CD4-positive, alpha-beta T cell treated with Interferon gamma for 1 hour (primary cell): ENCODE data around the gene AP2A2.

Experiments
- DNase-seq: peaks from one replicate; pipeline ENCODE4 v3.0.0-alpha.2; 2020

Gene AP2A2

DNA sequence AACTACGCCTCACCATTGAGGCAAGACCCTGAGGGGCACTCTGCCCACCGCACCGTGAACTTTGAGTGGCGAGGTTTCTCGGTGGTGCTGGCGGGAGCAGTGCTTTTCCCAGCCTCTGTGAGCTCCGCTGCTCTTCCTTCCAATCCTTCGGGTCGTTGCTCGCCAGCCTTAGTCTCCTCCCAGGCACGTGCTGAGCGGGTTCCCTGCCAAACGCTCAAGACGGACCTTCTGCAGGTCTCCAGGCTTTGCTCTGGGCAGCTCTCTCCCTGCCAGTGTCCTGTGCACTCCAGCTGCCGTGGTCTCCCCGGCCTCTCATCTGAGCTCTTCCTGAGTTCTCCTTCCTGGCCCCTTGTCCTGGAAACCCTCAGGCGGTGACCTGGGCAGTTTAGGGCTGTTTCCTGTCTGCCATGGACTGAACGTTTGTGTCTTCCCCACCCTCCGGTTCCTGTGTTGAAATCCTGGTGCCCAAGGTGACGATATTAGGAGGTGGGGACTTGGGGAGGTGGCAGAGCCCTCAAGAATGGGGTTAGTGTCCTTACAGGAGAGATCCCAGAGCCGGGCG is 122.0 kb downstream of the AP2A2 start:
- no peak for DNase-seq

DNA sequence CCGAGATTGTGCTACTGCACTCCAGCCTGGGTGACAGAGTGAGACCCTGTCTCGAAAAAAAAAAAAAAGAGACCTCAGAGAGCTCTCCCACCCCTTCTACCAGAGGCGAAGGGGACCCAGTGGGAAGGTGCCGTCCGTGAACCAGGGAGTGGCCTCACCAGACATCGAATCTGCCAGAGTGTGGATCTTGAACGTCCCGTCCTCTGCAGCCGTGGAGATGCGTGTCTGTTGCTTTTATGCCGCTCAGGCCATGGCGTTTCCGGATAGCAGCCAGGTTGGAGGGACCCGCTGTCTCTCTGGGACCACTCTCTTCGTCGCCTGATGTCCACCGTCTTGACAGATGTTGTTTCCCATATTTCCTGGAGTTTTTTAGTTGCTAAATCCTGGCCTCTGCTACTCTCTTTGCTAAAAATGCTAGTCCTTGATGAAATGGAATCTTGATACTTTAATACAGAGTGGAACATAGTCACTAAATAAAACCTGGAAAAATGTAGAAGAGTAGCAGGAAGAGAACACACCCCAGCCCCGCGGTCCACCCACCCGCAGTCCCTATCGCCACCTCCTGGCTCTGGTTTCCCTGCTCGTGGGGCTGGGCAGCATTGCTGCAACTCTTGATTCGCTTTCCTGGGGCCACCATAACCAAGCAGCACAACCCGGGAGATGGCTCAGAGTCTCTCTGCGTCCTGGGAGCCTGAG is 122.9 kb downstream of the AP2A2 start:
- DNase-seq, result no peak

DNA sequence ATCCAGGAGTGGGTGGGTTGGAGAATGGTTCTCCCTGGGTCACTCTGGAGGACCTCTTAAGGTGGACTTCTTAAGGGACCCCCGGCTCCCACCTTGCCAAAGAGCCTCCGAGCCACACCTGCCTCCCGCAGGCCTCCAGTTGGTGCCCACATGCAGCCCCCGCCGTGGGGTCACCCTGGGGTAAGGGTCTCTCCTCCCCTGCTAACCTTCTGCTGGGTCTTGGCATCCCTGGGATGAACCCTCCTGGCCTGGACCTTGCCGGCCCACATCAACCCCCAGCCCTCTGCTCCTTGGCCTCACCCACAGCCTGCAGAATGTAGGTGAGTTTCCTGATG is 123.4 kb downstream of the AP2A2 start:
- no peak for DNase-seq

DNA sequence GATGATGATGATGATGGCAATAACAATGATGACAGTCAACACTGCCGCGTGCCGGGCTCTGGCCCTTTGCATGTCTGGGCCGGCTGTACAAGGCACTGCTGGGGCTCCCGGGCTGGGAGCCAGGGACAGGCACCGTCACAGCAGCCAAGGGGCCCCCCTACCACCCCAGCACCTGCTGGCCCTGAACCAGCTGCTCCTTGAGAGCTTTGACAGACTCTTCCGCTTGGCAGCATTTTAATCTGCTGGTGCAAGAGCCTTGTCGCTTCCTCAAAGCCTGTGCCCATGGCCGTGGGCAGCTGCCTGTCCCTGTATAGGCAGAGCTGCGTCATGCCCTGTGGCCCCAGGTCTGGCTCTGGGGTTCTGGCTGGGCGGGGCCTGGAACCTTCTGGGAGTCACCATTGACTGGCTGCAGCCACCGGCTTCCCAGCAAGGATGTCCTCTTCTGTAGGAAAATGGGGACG is 123.8 kb downstream of the AP2A2 start:
- DNase-seq, result no peak

DNA sequence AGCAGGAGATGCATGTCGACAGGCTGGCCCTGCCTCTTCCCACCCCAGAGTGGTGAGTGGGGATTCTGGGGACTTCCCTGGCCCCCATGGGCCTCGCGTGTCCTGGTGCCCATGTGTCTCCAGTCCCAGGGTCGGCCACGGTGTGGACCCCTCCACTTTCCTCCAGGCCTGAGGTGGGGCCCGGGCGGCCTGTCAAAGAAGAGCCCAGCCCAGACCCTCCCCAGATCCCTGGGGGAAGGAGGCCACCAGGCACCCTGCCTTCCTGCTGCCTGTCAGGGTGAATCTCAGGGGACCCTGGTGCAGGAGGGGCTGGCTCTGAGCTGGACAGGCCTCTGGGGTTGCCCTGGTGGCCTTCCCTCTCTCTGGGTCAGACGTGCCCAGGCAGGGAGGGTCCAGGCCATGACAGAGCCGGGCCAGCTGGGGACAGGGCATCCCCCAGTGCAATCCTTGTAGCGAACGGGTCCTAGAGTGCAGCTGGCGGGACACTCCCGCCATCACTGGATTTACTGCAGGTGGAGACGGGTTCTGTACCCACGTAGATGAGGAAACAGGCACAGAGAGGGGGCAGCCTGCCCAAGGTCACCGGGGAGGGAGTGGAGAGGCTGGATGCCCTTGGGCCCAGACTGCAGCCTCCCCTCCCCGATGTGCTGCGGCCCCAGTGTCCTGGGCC is 124.4 kb downstream of the AP2A2 start:
- no peak for DNase-seq

DNA sequence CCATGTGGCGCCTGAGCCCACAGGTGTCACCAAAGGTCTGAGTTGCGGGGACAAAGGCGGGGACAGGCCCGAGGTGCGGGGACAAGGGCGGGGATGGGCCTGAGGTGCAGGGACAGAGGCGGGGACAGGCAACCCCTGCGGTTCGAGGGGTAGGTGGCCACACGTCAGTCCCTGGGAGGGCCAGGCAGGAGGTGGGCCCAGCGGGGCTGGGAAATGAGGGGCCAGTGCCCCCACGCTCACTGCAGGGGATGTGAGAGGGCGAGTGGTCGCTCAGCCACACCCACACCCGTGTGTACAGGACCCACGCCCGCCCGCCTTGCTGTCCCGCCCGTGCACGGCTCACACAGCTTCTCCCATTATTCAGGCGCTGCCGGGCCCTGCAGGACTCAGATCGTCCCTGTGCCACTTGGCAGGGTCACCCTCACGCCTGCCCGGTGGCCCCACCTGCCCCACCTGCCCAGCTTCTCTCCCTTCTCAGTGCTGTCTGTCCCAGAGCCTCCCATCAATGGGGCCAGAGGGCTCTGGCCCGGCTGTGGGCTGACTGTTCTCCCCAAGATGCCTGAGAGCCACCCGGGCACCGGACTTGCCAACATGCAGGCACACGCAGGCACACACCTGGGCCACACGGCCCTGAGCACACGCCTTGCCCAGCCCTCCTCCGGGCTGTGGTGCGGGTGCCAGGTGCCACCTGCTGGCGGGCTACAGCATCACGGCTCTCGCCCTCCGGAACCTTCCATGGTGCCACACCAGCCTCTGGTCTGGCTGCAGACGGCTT is 125.1 kb downstream of the AP2A2 start:
- DNase-seq, result peak; percentile 68

DNA sequence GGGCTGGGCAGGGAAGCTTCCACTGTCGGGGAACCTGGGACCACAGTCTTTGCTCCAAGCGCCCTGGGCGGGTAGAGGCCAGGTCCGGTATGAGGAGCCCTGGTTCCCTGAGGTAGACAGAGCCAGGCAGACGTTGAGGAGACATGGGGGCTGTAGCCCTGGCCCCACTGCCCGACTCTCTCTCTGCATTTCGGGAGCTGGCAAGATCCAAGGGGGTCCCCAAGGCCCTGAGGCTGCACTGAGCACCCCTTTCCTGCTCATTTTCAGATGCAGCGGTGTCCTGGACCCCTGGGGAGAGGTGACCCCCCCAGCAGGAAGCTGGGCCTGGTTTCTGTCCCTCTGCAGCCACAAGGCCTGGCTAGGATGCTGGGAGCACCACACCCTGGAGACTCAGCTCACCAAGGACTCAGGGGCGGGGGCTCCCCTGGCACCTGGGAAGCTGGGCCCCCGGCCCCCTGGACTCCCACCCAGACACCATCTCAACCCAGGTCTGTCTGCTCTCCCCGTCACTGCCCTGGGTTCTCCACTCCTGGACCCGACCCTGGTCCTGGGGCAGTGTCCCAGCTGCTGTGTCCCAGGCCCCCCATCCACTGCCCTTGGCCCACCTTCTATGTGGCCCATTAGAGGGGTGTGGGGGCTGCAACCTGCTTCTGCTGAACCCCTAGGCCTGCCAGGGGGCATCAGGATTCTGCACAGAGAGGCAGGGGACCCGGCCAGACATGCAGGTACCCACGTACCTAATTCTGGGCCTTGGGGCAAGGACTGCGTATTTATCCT is 125.9 kb downstream of the AP2A2 start:
- no peak for DNase-seq

DNA sequence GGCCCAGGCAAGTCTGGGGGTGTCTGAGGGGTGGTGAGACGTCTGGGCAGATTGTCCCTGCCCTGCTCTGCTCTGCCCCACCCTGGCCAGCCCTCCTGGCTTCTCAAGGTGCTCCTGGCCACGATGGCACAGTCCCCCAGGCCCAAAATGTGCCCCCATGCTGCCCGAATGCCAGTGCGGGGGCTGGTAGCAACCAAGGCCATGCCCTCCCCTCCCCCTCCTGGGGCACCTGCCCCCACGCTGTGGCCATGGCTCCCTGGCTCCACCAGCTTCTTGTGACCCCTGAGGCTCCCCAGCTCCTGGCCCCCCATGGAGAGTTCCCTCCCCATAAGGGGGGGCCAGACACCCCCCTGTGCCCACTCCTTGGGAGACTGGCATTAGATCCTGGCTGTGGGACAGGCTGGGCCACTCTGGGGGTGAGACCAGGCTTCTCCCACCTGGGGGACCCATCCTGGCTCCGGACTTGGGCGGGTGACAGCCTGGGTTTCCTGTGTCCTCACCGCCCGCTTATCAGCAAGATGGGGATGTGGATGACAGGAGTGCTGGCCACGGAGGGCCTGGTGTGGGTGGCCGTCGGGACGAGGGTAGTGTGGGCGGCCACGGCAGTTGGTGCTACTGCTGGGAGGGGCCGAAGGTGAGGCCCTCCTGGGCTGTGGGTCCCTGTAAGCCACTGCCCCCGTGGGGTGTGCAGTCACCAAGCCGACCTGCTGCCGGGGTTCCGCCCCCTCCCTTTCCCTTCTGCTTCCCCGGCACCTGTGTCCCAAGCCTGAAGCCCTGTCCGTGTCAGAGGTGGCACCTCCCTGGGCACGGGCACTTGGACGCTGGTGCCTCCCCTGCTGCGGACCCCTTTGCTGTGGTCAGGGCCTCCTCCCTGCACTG is 126.7 kb downstream of the AP2A2 start:
- no peak for DNase-seq

DNA sequence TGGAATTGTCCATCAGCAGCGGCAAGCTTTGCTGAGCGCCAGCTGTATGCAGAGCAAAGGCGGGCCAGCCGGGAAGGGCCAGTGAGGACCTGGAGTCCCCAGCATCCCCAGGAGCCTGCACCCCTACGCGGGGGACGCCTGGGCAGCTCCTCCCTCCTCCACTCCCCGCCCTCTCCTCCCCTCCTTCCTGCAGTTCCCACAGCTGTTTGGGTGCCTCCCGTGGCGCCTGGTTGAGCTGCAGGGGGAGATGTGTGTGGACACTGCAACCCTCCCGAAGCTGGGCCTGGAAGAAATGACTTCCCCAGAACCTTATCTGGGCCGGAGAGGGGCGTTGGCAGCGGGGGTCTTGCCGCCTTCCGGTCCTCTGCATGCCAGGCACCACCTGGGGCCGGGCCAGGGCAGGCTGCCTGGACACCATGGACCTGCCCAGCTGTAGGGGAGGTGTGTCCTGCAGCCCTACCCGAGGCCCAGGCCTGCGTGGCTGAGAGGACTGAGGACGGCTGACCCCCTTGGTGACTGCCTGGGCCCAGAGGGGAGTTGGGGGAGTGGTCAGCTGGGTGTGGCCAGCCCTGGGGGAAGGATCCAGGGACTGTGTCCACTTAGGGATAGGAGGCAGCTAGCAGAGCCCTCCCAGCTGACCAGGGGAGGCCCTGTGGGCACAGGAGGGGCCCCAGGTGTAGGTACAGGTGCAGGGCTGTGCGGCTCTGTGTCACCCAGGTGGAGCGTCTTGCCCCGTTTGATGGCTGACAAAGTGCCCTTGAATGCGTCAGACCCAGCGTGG is 127.6 kb downstream of the AP2A2 start:
- no peak for DNase-seq

DNA sequence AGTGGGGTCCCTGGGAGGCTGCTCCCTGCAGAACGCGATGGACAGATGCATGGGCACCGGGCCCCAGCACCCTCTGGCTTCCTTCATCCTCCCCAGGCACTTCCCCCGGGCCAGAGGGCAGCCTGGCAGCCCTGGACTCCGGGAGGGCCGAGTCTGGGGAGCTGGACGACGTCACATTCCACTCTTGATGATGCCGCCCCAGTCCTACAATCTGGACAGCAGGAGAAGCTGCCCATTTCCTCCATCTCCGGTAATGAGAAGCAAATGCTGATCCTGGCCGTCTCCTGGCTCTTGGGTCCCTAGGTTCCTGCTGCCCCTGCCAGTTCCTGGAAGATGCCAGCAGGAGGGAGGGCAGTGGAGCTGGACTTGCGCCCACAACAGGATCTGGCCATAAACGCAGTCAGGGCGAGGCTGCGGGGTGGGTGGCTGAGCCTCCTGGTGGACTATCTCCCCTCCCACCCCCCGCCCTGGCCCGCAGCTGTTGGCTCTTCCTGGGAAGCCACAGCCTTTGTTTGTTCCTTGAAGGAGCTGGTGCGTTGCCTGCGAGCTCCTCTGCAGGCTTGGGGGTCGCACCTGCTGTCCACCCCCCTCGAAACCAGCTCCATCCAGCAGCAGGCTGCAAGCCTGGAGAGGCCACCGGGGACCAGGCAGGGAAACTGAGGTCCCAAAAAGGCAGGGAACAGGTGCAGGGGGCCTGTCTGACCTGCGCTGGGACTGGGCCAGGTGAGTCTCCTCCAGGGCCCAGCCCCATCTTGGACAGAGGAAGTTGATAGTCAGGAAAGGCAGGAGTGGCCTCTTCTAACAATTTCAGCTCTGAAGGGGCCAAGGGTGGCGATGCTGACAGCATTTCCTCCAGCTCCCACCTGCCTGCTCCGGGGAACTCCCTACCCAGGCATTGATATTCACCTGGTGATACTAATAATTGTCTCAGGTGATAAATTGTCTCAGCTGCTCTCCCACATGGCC is 128.8 kb downstream of the AP2A2 start:
- DNase-seq, result no peak

DNA sequence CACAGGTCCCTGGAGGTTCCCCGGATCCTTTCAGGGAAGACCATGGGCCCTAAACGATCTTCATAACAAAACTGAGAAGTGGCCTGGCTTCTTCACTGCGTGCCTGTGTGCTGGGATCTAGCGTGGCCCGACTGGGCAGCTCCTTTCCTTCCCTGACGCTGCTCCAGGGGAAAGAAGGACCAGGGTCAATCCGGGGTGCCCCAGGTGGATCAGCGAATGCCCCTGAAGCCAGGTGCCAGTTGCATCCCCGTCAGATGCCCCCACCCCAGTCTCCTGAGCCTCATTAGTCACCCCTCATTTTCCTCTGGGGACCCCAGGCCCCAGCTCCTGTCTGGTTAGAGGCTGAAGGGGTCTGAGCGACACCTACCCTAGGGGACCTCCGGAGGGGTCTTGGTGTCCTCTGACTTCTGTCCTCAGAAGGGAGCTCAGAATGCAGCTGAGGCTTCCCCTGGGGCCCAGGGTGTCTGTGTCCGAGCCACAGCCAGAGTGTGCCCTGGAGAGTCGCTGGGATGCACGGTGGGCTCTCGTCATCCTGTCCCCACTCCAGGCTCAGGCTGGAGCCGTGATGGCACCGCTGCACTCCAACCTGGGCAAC is 129.5 kb downstream of the AP2A2 start:
- no peak for DNase-seq

DNA sequence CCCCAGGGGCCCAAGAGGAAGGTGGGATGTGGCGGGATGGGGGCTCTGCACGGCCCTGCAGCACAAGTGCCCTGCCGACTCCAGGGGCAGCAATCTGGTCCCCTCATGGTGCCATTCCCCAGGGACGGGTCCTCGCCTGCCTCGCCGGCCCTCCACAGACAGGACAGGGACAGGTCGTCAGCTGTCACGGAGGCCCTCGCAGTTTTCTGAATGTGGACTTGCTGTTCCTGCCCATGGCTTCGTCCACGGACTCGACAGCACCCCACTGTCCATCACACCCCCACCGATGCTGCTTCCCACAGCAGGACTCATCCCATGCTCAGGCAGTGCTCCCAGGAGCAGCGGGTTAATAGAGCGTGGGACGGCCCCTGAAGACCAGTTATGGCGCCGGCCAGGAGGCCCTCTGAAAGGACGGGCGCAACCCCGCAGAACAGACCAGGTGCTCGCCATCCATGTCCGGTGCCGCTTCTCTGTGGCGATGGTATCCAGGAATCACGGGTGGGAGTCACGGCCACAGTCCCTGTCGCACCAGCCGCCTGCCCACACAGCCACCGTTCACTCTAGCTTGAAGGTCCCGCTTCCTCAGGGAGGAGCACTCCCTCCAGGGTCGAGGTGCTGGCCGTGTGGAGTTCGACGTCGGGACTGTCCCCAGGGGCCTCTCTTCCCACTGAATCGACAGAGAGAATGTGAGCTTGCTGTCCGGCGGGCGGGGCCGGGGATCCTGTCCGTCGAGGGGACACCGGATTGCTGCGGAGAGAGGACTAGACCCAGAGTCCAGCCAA is 130.5 kb downstream of the AP2A2 start:
- DNase-seq, result no peak

DNA sequence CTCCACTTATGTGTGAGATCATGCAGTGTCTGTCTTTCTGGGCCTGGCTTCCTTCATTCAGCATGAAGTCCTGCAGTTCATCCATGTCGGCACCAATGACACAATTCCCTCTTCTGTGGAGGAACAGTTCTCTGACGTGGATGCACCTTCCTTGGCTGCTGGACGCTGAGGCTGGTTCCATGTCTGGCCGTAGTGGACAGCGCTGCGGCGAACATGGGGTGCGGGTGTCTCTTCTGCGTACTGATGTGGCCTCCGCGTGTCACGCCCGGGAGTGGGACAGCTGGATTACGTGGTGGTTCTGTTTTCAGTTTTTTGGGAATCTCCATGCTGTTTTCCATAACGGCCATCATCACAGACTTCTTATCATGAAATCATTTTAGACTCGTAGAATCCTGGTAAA is 132.1 kb downstream of the AP2A2 start:
- no peak for DNase-seq

DNA sequence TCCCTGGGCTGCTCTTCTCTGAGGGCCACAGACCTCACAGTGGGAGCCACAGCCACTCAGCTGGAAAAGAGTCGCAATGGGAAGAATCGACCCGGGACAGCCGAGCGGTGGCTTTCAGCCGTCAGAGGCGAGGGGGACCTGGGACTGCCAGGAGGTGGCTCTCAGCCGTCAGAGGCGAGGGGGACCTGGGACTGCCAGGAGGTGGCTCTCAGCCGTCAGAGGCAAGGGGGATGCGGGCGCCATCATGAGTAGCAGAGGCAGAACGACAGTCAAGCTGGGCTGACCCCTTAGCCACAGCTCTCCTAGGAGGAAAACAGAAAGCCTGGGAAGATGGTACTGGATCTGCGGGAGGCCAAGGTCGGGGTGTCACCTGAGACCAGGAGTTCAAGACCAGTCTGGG is 134.1 kb downstream of the AP2A2 start:
- DNase-seq, result no peak

DNA sequence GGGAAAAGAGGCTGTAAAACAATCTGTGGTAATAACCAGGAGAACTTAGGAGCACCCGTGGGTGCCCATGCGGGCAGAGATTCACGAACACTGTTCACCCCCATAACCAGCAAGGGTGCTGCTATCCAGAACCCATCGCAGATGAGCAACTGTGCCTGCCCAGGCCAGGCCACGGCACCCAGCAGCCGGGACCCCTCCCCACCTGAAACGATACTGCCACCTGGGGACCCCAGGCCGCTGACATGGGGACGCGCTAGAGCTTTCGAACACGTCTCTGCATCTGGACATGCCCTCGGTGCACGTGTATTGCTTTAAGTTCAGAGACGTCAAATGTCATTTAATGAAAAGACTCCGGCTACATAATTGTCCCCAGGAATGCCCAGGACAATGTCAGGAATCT is 134.7 kb downstream of the AP2A2 start:
- no peak for DNase-seq

DNA sequence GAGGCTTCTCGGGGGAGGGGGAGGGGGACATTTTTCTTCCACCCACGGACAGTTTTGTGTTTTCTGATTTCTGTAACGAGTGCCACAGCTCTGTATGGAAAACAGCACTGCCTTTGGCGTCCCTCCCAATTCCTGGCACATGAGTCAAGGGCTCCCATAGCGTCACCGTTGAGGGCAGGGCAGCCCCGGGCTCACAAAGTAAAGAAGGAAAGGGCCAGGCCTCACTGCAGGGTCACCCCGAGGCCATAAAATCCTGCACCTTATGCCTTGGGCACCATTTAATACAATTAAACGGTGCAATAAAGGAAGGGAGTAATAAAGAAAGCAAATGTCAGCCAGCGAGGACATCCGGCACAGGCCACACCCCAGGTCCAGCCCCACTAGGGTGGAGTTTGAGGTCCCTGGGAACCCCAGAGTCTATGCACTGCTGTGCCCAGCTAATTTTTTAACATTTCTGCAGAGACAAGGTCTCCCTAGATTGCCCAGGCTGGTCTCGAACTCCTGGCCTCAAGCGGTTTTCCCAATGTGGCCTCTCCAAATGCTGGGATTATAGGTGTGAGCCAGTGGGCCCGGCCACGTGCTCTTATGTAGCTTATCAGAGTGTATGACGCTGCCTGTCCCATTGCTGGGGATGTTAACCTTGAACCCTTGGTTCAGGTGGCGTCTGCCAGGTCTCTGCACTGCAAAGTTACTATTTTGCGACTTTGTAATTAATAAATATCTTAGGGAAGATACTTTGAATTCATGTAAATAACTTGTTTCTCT is 135.4 kb downstream of the AP2A2 start:
- DNase-seq, result no peak
